Progenitor cell of endocrine pancreas (in vitro differentiated cells): ENCODE results near the gene TSPO2. TPM values are rescaled to one million over a fixed set of nuclear protein-coding genes. Genes with fewer than 3 reads are reported as not detected.
A peak's percentile ranks its signal among the peaks of the same experiment; 100 is the strongest.

Experiments
- DNase-seq: peaks from one replicate; pipeline ENCODE4 v3.0.0; 2021; ENCODE audit warnings: low spot score; ENCODE audit not compliant: unreplicated experiment
- H3K27ac Mint-ChIP-seq: 2 replicates; pipeline ENCODE4 v1.8.0; 2021; ENCODE audit warnings: mild to moderate bottlenecking, moderate library complexity, mixed read lengths
- H3K27me3 Mint-ChIP-seq: 2 replicates; pipeline ENCODE4 v1.8.0; 2021; ENCODE audit warnings: mixed read lengths
- H3K36me3 Mint-ChIP-seq: 2 replicates; pipeline ENCODE4 v1.8.0; 2022; ENCODE audit warnings: mixed read lengths; ENCODE audit not compliant: insufficient read depth
- H3K4me1 Mint-ChIP-seq: 2 replicates; pipeline ENCODE4 v1.8.0; 2021; ENCODE audit warnings: low read depth, mixed read lengths
- H3K4me3 Mint-ChIP-seq: 2 replicates; pipeline ENCODE4 v1.8.0; 2021; ENCODE audit warnings: low read depth, mild to moderate bottlenecking, moderate library complexity, mixed read lengths
- H3K9me3 Mint-ChIP-seq: 2 replicates; pipeline ENCODE4 v1.8.0; 2021; ENCODE audit warnings: low read depth, mixed read lengths
- total RNA-seq: library from RNA; stranded (reverse); gene quantifications from 2 replicates; pipeline ENCODE4 v1.2.1, GENCODE V29; 2021
- TF ChIP-seq, protein P1 (sequence below): fragments of 200-600 bp; sonication (generic); IDR thresholded peaks from one replicate; pipeline ENCODE4 v1.5.0; 2021; ENCODE audit warnings: antibody characterized with exemption, mild to moderate bottlenecking; ENCODE audit not compliant: unreplicated experiment

Gene TSPO2
- total RNA-seq, 1 donor from 2014 or later = not detected

DNA sequence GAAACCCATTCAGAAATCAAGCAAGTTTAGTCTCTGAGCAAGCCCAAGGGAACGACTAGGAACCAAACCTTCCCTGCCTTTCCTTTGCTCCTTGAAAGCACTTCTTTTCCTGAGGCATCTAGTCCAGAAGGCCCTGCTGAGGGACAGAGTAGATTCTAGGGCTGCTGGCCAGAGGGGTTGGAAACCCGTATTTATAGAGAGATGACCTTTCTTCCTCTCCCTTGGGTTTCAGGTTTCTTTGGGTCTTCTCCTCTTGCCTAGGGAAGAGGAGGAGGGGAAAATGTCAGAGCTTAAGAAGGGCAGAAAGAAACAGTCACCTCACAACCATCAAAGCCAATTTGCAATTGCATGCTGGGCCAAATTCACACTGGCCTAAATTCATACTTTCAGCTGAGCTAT is 16.5 kb downstream of the TSPO2 start:
- Mint-ChIP-seq H3K4me3 (no peak overlapping the region), H3K9me3 (no peaks in the 10 kb centered on the region), H3K27me3 (no peaks in the 10 kb centered on the region), H3K4me1 (peaks cover 65% of the 10 kb centered on the region), H3K27ac (no peak overlapping the region), H3K36me3 (peaks cover 8% of the 10 kb centered on the region)
- no peak for DNase-seq
- TF ChIP-seq, protein P1, sequence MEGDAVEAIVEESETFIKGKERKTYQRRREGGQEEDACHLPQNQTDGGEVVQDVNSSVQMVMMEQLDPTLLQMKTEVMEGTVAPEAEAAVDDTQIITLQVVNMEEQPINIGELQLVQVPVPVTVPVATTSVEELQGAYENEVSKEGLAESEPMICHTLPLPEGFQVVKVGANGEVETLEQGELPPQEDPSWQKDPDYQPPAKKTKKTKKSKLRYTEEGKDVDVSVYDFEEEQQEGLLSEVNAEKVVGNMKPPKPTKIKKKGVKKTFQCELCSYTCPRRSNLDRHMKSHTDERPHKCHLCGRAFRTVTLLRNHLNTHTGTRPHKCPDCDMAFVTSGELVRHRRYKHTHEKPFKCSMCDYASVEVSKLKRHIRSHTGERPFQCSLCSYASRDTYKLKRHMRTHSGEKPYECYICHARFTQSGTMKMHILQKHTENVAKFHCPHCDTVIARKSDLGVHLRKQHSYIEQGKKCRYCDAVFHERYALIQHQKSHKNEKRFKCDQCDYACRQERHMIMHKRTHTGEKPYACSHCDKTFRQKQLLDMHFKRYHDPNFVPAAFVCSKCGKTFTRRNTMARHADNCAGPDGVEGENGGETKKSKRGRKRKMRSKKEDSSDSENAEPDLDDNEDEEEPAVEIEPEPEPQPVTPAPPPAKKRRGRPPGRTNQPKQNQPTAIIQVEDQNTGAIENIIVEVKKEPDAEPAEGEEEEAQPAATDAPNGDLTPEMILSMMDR = no peak

DNA sequence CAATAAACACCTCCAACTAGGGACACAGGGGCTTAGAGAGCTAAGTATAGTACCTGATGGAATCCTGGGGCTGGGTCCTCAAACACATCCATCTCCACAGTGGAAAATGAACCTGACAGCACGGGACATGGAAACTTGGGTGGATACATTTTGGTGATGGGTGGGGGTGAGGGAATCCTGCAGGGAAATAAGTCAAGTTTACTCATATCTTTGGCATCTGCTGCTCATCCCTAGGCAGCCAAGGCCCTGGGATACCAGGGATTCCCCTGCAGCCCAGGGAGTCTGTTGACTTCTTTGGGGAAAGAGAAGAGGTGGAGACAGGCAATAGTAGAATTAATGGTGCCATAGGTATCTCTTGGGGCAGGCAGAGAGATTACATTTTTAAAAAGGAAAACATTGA is 17.3 kb downstream of the TSPO2 start:
- Mint-ChIP-seq H3K9me3 (no peaks in the 10 kb centered on the region), H3K27ac (no peak overlapping the region), H3K36me3 (peaks cover 8% of the 10 kb centered on the region), H3K27me3 (no peaks in the 10 kb centered on the region), H3K4me3 (no peak overlapping the region), H3K4me1 (peaks cover 71% of the 10 kb centered on the region)
- TF ChIP-seq, protein P1 = no peak
- no peak for DNase-seq

DNA sequence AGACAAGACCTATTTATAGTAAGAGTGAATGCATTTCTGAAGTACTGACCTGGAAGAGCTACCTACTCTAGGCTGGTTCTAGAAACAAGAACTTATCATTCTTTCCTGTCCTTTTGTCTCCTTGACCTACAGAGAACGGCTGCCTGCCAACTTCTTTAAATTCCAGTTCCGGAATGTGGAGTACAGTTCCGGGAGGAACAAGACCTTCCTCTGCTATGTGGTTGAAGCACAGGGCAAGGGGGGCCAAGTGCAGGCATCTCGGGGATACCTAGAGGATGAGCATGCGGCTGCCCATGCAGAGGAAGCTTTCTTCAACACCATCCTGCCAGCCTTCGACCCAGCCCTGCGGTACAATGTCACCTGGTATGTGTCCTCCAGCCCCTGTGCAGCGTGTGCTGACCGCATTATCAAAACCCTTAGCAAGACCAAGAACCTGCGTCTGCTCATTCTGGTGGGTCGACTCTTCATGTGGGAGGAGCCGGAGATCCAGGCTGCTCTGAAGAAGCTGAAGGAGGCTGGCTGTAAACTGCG is 19.0 kb downstream of the TSPO2 start:
- Mint-ChIP-seq H3K27ac (no peak overlapping the region), H3K9me3 (no peaks in the 10 kb centered on the region), H3K4me1 (peaks cover 70% of the 10 kb centered on the region), H3K4me3 (no peak overlapping the region), H3K36me3 (peaks cover 8% of the 10 kb centered on the region), H3K27me3 (no peaks in the 10 kb centered on the region)
- TF ChIP-seq, protein P1 = no peak
- DNase-seq = no peak

DNA sequence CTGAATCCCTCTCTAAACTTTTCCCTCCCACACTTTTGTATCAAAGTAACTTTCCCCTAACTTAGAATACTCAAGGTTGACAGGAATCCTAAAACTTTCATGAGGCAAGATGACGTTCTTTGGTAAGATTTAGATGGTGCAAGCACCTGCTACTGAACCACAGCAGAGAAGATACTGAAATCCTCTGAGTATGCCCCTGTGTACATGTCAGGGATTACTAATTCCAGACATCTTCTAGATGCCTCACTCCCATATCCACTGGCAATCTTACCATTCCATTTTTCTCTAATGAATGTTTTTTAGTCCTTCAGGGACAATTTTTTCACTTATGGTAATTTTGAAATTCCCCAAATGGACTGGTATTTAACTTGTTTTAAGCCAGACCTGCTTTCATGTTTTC is 19.8 kb downstream of the TSPO2 start:
- Mint-ChIP-seq H3K4me1 (peaks cover 70% of the 10 kb centered on the region), H3K36me3 (peaks cover 11% of the 10 kb centered on the region), H3K27ac (no peak overlapping the region), H3K9me3 (no peaks in the 10 kb centered on the region), H3K4me3 (no peak overlapping the region), H3K27me3 (no peaks in the 10 kb centered on the region)
- DNase-seq = no peak
- TF ChIP-seq, protein P1 = no peak

DNA sequence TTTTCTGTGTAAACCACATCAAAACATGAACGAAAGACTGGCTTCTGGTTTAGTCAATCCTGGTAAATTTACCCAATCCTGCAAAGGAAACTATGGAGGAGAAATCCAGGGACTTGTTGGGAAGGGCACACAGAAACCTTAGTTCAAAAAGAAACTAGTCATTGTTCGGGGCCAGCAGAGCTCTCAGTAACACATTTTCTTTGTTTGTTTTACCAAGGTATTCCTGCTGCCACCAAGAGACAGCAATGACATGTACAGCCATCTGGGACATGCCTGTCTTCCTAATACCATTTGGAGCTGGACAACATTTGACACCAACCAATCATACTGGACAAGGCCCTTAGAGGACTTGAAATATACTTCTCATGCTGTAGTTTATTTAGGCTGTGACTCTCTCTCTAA is 21.6 kb downstream of the TSPO2 start:
- Mint-ChIP-seq H3K27ac (peak overlapping the region; percentile 93), H3K4me1 (peaks cover 62% of the 10 kb centered on the region), H3K27me3 (no peaks in the 10 kb centered on the region), H3K4me3 (peak overlapping the region; percentile 13), H3K9me3 (no peaks in the 10 kb centered on the region), H3K36me3 (peaks cover 13% of the 10 kb centered on the region)
- no peak for DNase-seq
- TF ChIP-seq, protein P1 = no peak
